B cell (primary cell): ENCODE measurements around the gene BDKRB1.

Experiments used
- EZH2 ChIP-seq: IDR thresholded peaks from 2 replicates; pipeline ENCODE4 v1.6.1; 2012; ENCODE audit warnings: borderline replicate concordance, low read depth, mild to moderate bottlenecking, moderate library complexity, low read length; ENCODE audit not compliant: insufficient read depth, poor library complexity, severe bottlenecking
- TF ChIP-seq, protein P1 (sequence below): fragments of 200-600 bp; IDR thresholded peaks from one replicate; pipeline ENCODE4 v1.8.0; 2022; ENCODE audit warnings: antibody characterized with exemption, mild to moderate bottlenecking

DNA sequence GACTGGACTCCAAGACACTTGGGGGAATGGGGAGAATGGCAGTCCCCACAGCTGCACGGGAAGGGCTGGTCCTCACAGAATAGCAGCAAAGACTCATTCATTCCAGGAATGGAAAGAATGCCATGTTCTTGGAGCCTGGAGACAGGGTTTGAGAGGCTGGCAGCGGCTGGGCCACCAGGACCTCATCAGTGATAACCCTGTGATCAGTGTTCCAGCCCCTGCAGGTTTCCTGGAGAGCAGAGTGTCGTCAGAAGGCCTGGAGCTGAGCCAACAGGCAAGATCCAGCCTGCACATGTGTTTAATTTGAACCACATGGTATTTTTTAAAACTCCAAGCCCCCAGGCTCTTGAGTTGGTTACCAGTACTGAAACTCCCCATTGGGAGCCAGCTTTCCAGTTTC, 11.3 kb downstream of the BDKRB1 start:
- TF ChIP-seq, protein P1, sequence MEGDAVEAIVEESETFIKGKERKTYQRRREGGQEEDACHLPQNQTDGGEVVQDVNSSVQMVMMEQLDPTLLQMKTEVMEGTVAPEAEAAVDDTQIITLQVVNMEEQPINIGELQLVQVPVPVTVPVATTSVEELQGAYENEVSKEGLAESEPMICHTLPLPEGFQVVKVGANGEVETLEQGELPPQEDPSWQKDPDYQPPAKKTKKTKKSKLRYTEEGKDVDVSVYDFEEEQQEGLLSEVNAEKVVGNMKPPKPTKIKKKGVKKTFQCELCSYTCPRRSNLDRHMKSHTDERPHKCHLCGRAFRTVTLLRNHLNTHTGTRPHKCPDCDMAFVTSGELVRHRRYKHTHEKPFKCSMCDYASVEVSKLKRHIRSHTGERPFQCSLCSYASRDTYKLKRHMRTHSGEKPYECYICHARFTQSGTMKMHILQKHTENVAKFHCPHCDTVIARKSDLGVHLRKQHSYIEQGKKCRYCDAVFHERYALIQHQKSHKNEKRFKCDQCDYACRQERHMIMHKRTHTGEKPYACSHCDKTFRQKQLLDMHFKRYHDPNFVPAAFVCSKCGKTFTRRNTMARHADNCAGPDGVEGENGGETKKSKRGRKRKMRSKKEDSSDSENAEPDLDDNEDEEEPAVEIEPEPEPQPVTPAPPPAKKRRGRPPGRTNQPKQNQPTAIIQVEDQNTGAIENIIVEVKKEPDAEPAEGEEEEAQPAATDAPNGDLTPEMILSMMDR: no peak
- no peak for TF ChIP-seq EZH2
